A549 (cell line): ENCODE data around the gene EIF2B5. TPM values are rescaled to one million over a fixed set of nuclear protein-coding genes. Genes with fewer than 3 reads are reported as not detected.

Source experiments
- ATAC-seq, 2 experiments: fragments of 200-7000 bp in 1 of 2; fragments of >200 bp in 1 of 2; cut with Nextera tagmentation in 1 of 2; cut with Tn5 transposase in 1 of 2; 3 replicates each; pipeline versions ENCODE4 v1.8.0 to v1.9.1; 2018 to 2020; ENCODE audit warnings: mild to moderate bottlenecking in 1 of 2, moderate library complexity in 1 of 2
- CTCF ChIA-PET: fragments of 300-600 bp; sonication (Branson Sonifier 250); formaldehyde crosslinking; extraction: SDS; loops from one replicate; lab custom pipeline; 2021; ENCODE audit warnings: antibody characterized with exemption, inconsistent platforms; lab: Yijun Ruan, JAX
- POLR2A ChIA-PET: fragments of 350-600 bp; formaldehyde crosslinking; extraction: SDS; loops from one replicate; lab custom pipeline; 2021; ENCODE audit warnings: antibody characterized with exemption, inconsistent platforms; lab: Yijun Ruan, JAX
- DNase-seq, 2 experiments: peaks; one replicate each; pipeline versions ENCODE4 v3.0.0 to v3.0.0-alpha.2; 2011 to 2016; ENCODE audit warnings: low read depth in 1 of 2, low spot score in 1 of 2
- FAIRE-seq: peaks from 2 replicates; lab custom pipeline; 2011; peaks lifted over from hg19 to GRCh38; lab: Jason Lieb, UNC
- H3K27ac ChIP-seq, 2 experiments: fragments of >200 bp; sonication (Bioruptor Twin); formaldehyde crosslinking; 3 replicates each; pipeline ENCODE4 v1.5.1; 2016 to 2017
- H3K4me1 ChIP-seq: fragments of >200 bp; sonication (Bioruptor Twin); formaldehyde crosslinking; 3 replicates; pipeline ENCODE4 v1.6.1; 2016
- H3K4me2 ChIP-seq: fragments of >200 bp; sonication (Bioruptor Twin); formaldehyde crosslinking; 3 replicates; pipeline ENCODE4 v1.6.1; 2016
- H3K4me3 ChIP-seq: fragments of >200 bp; sonication (Bioruptor Twin); formaldehyde crosslinking; 3 replicates; pipeline ENCODE4 v1.5.1; 2016
- H3K9me3 ChIP-seq: fragments of >200 bp; sonication (Bioruptor Twin); formaldehyde crosslinking; 3 replicates; pipeline ENCODE4 v1.6.1; 2016
- BHLHE40 ChIP-seq: IDR thresholded peaks from 2 replicates; pipeline ENCODE4 v1.6.1; 2012; ENCODE audit warnings: low read depth, low read length, inconsistent platforms
- CBX2 ChIP-seq: fragments of 200-600 bp; sonication (generic); IDR thresholded peaks from 2 replicates; pipeline ENCODE4 v1.6.1; 2016; ENCODE audit warnings: low read depth, mild to moderate bottlenecking, borderline replicate concordance
- CEBPB ChIP-seq, 2 experiments: fragments of >200 bp in 1 of 2; sonication (Bioruptor Twin) in 1 of 2; formaldehyde crosslinking in 1 of 2; IDR thresholded peaks; 2 replicates each; pipeline ENCODE4 v1.6.1; 2012 to 2016
- CHD4 ChIP-seq: fragments of 200-600 bp; sonication (generic); IDR thresholded peaks from 2 replicates; pipeline ENCODE4 v1.6.1; 2016; ENCODE audit warnings: antibody characterized with exemption, mild to moderate bottlenecking, borderline replicate concordance
- EHMT2 ChIP-seq: fragments of 200-600 bp; sonication (generic); IDR thresholded peaks from 2 replicates; pipeline ENCODE4 v1.6.1; 2016; ENCODE audit warnings: antibody characterized with exemption, low read depth, mild to moderate bottlenecking, moderate library complexity
- ELK1 ChIP-seq: fragments of 150-350 bp; IDR thresholded peaks from 2 replicates; pipeline ENCODE4 v1.6.1; 2014; ENCODE audit warnings: low read depth, mild to moderate bottlenecking, low read length
- EP300 ChIP-seq, 2 experiments: fragments of >200 bp; sonication (Bioruptor Twin); formaldehyde crosslinking; IDR thresholded peaks; 2 replicates in 1 of 2; 3 replicates in 1 of 2; pipeline ENCODE4 v1.6.1; 2016 to 2017
- FOSB ChIP-seq: fragments of 250-450 bp; sonication (Bioruptor Pico); IDR thresholded peaks from 2 replicates; pipeline ENCODE4 v1.5.0; 2020; ENCODE audit warnings: mild to moderate bottlenecking, moderate library complexity
- FOSL2 ChIP-seq, 2 experiments: fragments of 450-650 bp in 1 of 2; fragments of >200 bp in 1 of 2; sonication (Bioruptor Twin) in 1 of 2; formaldehyde crosslinking; IDR thresholded peaks; 2 replicates each; pipeline versions ENCODE4 v1.5.0 to v1.6.1; 2016 to 2020; ENCODE audit warnings: mild to moderate bottlenecking in 1 of 2, moderate library complexity in 1 of 2
- GATA3 ChIP-seq: IDR thresholded peaks from 2 replicates; pipeline ENCODE4 v1.6.1; 2012; ENCODE audit warnings: borderline replicate concordance
- HEYL ChIP-seq: fragments of 250-450 bp; sonication (Bioruptor Pico); IDR thresholded peaks from 2 replicates; pipeline ENCODE4 v1.8.0; 2021; ENCODE audit warnings: mild to moderate bottlenecking, moderate library complexity
- HMGXB4 ChIP-seq: fragments of 250-450 bp; sonication (Bioruptor Pico); IDR thresholded peaks from 2 replicates; pipeline ENCODE4 v1.5.0; 2021; ENCODE audit warnings: mild to moderate bottlenecking, moderate library complexity, borderline replicate concordance
- HOXA7 ChIP-seq: fragments of 250-450 bp; sonication (Bioruptor Pico); IDR thresholded peaks from 2 replicates; pipeline ENCODE4 v1.5.0; 2020; ENCODE audit warnings: mild to moderate bottlenecking, moderate library complexity
- HOXB13 ChIP-seq: fragments of 250-450 bp; sonication (Bioruptor Pico); IDR thresholded peaks from 2 replicates; pipeline ENCODE4 v1.5.0; 2020; ENCODE audit warnings: low read depth, mild to moderate bottlenecking, moderate library complexity
- MAX ChIP-seq: IDR thresholded peaks from 2 replicates; pipeline ENCODE4 v1.6.1; 2012
- NFE2L2 ChIP-seq: fragments of 150-350 bp; conservative IDR thresholded peaks from 2 replicates; pipeline ENCODE4 v1.6.1; 2014; ENCODE audit warnings: low read length
- NPAS2 ChIP-seq: fragments of 250-450 bp; sonication (Bioruptor Pico); IDR thresholded peaks from 2 replicates; pipeline ENCODE4 v1.8.0; 2022; ENCODE audit warnings: mild to moderate bottlenecking, moderate library complexity, borderline replicate concordance
- NR3C1 ChIP-seq: fragments of >200 bp; sonication (Bioruptor Twin); formaldehyde crosslinking; IDR thresholded peaks from 3 replicates; pipeline ENCODE4 v1.6.1; 2017
- PHF8 ChIP-seq: fragments of 200-600 bp; sonication (generic); IDR thresholded peaks from 2 replicates; pipeline ENCODE4 v1.6.1; 2016; ENCODE audit warnings: low read depth, mild to moderate bottlenecking, antibody characterized with exemption, moderate library complexity, borderline replicate concordance
- POLR2AphosphoS2 ChIP-seq: conservative IDR thresholded peaks from 2 replicates; pipeline ENCODE4 v1.6.1; 2012; ENCODE audit warnings: low read length, improper control_type of control experiment, inconsistent platforms
- RARB ChIP-seq: fragments of 250-450 bp; sonication (Bioruptor Pico); IDR thresholded peaks from 2 replicates; pipeline ENCODE4 v1.8.0; 2021; ENCODE audit warnings: mild to moderate bottlenecking, moderate library complexity
- RCOR1 ChIP-seq: fragments of 150-350 bp; IDR thresholded peaks from 2 replicates; pipeline ENCODE4 v1.6.1; 2014; ENCODE audit warnings: antibody characterized with exemption, low read length, low read depth
- RNF2 ChIP-seq: fragments of 200-600 bp; sonication (generic); IDR thresholded peaks from 2 replicates; pipeline ENCODE4 v1.6.1; 2016; ENCODE audit warnings: low read depth, mild to moderate bottlenecking, antibody characterized with exemption, moderate library complexity, borderline replicate concordance
- SREBF2 ChIP-seq: fragments of 450-650 bp; IDR thresholded peaks from 2 replicates; pipeline ENCODE4 v1.6.1; 2014; ENCODE audit warnings: mild to moderate bottlenecking, moderate library complexity
- TFCP2L1 ChIP-seq: fragments of 250-450 bp; sonication (Bioruptor Pico); IDR thresholded peaks from 2 replicates; pipeline ENCODE4 v1.5.0; 2021; ENCODE audit warnings: mild to moderate bottlenecking
- TP53 ChIP-seq: fragments of 250-450 bp; sonication (Bioruptor Pico); IDR thresholded peaks from 2 replicates; pipeline ENCODE4 v1.5.0; 2021; ENCODE audit warnings: mild to moderate bottlenecking, moderate library complexity
- ZC3H11A ChIP-seq: fragments of 450-650 bp; IDR thresholded peaks from 2 replicates; pipeline ENCODE4 v1.6.1; 2014; ENCODE audit warnings: antibody characterized with exemption, mild to moderate bottlenecking
- ZFP36 ChIP-seq: fragments of 450-650 bp; IDR thresholded peaks from 2 replicates; pipeline ENCODE4 v1.6.1; 2014; ENCODE audit warnings: borderline replicate concordance; ENCODE audit not compliant: partially characterized antibody
- ZNF302 ChIP-seq: fragments of 250-450 bp; sonication (Bioruptor Pico); IDR thresholded peaks from 2 replicates; pipeline ENCODE4 v1.9.0; 2021; ENCODE audit warnings: inconsistent platforms, mild to moderate bottlenecking, moderate library complexity
- WGBS: methylation state at CpG from one replicate; pipeline ENCODE4 v1.1.6; 2017; ENCODE audit errors: missing lambda C conversion rate; 5-methylcytosine and 5-hydroxymethylcytosine counted together
- polyA plus RNA-seq, 4 experiments: library from polyadenylated mRNA; depleted of rRNA in 3 of 4; stranded (reverse); fragments of >200 nt; fragmentation: RNase III in 1 of 4; extraction: RNeasy Plus Mini Kit Qiagen cat#74134 plus additional on column Dnase treatment in 1 of 4; gene quantifications; 2 replicates in 3 of 4; 3 replicates in 1 of 4; pipeline ENCODE4 v1.2.3, GENCODE V29; 2011 to 2017
- TF ChIP-seq, protein P1 (sequence below): IDR thresholded peaks from 2 replicates; pipeline ENCODE4 v1.6.1; 2012
- TF ChIP-seq, protein P2 (sequence below): fragments of 450-650 bp; IDR thresholded peaks from 2 replicates; pipeline ENCODE4 v1.6.1; 2014; ENCODE audit warnings: antibody characterized with exemption

Gene EIF2B5
- polyA plus RNA-seq, 2 of the 4 experiments (the other 2 are of a cell fraction), result 32.1 to 32.7 TPM

DNA sequence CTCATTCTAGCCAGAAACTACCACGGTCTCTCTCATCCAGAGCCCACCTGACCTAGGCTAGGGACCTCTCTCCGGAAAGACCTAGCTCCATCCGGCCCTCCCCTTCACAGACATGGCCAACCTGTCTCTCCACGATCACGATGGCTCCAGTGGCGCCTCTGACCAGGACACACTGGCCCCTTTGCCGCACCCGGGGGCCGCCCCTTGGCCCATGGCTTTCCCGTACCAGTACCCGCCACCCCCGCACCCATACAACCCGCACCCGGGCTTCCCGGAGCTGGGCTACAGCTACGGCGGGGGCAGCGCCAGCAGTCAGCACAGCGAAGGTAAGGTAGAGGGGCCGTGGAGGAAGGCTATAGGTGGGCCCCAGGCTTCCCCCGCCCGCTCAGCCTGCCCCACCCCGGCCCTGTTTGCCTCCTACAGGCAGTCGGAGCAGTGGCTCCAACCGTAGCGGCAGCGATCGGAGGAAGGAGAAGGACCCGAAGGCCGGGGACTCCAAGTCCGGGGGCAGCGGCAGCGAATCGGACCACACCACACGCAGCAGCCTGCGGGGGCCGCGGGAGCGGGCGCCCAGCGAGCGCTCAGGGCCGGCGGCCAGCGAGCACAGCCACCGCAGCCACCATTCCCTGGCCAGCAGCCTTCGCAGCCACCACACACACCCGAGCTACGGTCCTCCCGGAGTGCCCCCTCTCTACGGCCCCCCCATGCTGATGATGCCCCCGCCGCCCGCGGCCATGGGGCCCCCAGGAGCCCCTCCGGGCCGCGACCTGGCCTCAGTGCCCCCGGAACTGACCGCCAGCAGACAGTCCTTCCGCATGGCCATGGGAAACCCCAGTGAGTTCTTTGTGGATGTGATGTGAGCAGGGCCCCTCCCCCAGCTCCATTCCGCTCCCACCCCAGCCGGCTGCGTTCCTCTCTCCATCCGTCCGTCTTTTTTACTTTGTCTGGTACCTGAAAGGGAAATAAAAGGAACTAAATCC, 35.0 kb downstream of the EIF2B5 start:
- Histone ChIP-seq H3K9me3 (no peaks in the 10 kb centered on the region), H3K4me1 (peaks cover 6% of the 10 kb centered on the region; the same call in 2 of the 3 replicates), H3K4me2 (no peak overlapping the region), H3K4me3 (no peak overlapping the region), H3K27ac (no peak overlapping the region)
- DNase-seq, result no peak
- FAIRE-seq, result no peak
- ATAC-seq, result no peak
- ChIA-PET POLR2A (no interaction called here), CTCF (interaction anchor here (0.6 to 1.0 kb wide), 5 partner anchors 17 to 284 kb away, joined by 3 to 4 read pairs (median 3); no protein-coding TSS in a partner anchor)
- TF ChIP-seq GATA3 (no peak), NPAS2 (no peak), TFCP2L1 (no peak), ZC3H11A (no peak), EHMT2 (no peak), CBX2 (no peak), PHF8 (no peak), HOXB13 (no peak), HEYL (CRISPR knock-in tag) (no peak), RCOR1 (no peak), FOSB (CRISPR knock-in tag) (no peak), ZFP36 (no peak), FOSL2 (IDR thresholded peaks at IDR 0.05) (no peak), FOSL2 (CRISPR knock-in tag; IDR thresholded peaks at IDR 0.05) (no peak), ELK1 (no peak), EP300 (IDR thresholded peaks at IDR 0.05) (no peak)
- TF ChIP-seq, protein P1, sequence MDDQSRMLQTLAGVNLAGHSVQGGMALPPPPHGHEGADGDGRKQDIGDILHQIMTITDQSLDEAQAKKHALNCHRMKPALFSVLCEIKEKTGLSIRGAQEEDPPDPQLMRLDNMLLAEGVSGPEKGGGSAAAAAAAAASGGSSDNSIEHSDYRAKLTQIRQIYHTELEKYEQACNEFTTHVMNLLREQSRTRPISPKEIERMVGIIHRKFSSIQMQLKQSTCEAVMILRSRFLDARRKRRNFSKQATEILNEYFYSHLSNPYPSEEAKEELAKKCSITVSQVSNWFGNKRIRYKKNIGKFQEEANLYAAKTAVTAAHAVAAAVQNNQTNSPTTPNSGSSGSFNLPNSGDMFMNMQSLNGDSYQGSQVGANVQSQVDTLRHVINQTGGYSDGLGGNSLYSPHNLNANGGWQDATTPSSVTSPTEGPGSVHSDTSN, result no peak
- TF ChIP-seq, protein P2, sequence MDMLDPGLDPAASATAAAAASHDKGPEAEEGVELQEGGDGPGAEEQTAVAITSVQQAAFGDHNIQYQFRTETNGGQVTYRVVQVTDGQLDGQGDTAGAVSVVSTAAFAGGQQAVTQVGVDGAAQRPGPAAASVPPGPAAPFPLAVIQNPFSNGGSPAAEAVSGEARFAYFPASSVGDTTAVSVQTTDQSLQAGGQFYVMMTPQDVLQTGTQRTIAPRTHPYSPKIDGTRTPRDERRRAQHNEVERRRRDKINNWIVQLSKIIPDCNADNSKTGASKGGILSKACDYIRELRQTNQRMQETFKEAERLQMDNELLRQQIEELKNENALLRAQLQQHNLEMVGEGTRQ, result no peak
- 97% methylated on average over 11 of the region's 66 CpGs for WGBS

GRCh38 chr3:184171562-184171961, 36.4 kb downstream of the EIF2B5 start:
- CTCF ChIA-PET, result interaction anchor here (1.0 to 1.4 kb wide), 3 partner anchors 11 to 19 kb away, joined by 3 read pairs; partner anchors contain the start of gene DVL3
- no peak for ATAC-seq
- Histone ChIP-seq H3K9me3 (no peaks in the 10 kb centered on the region), H3K4me3 (no peak overlapping the region), H3K4me2 (no peak overlapping the region), H3K4me1 (peaks cover 6% of the 10 kb centered on the region; the same call in 2 of the 3 replicates), H3K27ac (no peak overlapping the region)
- POLR2A ChIA-PET, result no interaction called here
- DNase-seq, result no peak
- no peak for FAIRE-seq
- TF ChIP-seq HOXA7 (CRISPR knock-in tag) (no peak), POLR2AphosphoS2 (no peak), EHMT2 (no peak), ZNF302 (CRISPR knock-in tag) (no peak), HMGXB4 (CRISPR knock-in tag) (no peak), MAX (no peak), NR3C1 (no peak), RNF2 (no peak), TP53 (no peak), SREBF2 (no peak), FOSB (CRISPR knock-in tag) (no peak), RARB (no peak), PHF8 (no peak), CHD4 (no peak), BHLHE40 (no peak), ZC3H11A (no peak), NFE2L2 (no peak), CEBPB (IDR thresholded peaks at IDR 0.05) (no peak)
- TF ChIP-seq, protein P2, result no peak
- WGBS, result 78% methylated on average over 9 of the region's 9 CpGs
